PC-3 (cell line): ENCODE data around the gene LENEP. TPM values are rescaled to one million over a fixed set of nuclear protein-coding genes. Genes with fewer than 3 reads are reported as not detected.
A peak's percentile ranks its signal among the peaks of the same experiment; 100 is the strongest.

ENCODE experiments used
- ATAC-seq: fragments of 200-7000 bp; cut with Tn5 transposase; 2 replicates; pipeline ENCODE4 v1.9.1; 2020; ENCODE audit warnings: mild to moderate bottlenecking, moderate library complexity
- BruUV-seq: library from RNA; stranded (reverse); fragments of 400-500 nt; replicated peaks from 2 replicates; lab custom pipeline; 2021; lab: Mats Ljungman, UMichigan
- CTCF ChIA-PET: fragments of 300-600 bp; sonication (Branson Sonifier 250); formaldehyde crosslinking; loops from one replicate; lab custom pipeline; 2022; ENCODE audit warnings: antibody characterized with exemption; lab: Charles Lee
- POLR2A ChIA-PET: fragments of 300-600 bp; sonication (Branson Sonifier 250); formaldehyde crosslinking; loops from one replicate; lab custom pipeline; 2022; ENCODE audit warnings: antibody characterized with exemption; ENCODE audit not compliant: unreplicated experiment; lab: Charles Lee
- DNase-seq: peaks from one replicate; pipeline ENCODE4 v3.0.0-alpha.2; 2015
- H2AFZ ChIP-seq: fragments of 300-600 bp; sonication (generic); 2 replicates; pipeline ENCODE4 v1.6.0; 2016; ENCODE audit warnings: antibody characterized with exemption, low read length
- H3F3A ChIP-seq: fragments of 300-600 bp; sonication (generic); one replicate; pipeline ENCODE4 v1.6.0; 2017; ENCODE audit warnings: antibody characterized with exemption, low read length, control low read depth, mild to moderate bottlenecking; ENCODE audit not compliant: unreplicated experiment
- H3K27ac ChIP-seq: fragments of 300-600 bp; sonication (generic); 2 replicates; pipeline ENCODE4 v1.5.1; 2016; ENCODE audit warnings: mild to moderate bottlenecking, low read length
- H3K27me3 ChIP-seq: fragments of 300-600 bp; sonication (generic); 2 replicates; pipeline ENCODE4 v1.6.1; 2016; ENCODE audit warnings: low read length, mixed read lengths
- H3K36me3 ChIP-seq: fragments of 300-600 bp; sonication (generic); 2 replicates; pipeline ENCODE4 v1.6.1; 2016; ENCODE audit warnings: low read depth, mixed run types, low read length, mixed read lengths
- H3K4me1 ChIP-seq: fragments of 300-600 bp; sonication (generic); 2 replicates; pipeline ENCODE4 v1.5.1; 2016; ENCODE audit warnings: low read length; ENCODE audit not compliant: insufficient read depth
- H3K4me2 ChIP-seq: fragments of 300-600 bp; sonication (generic); 2 replicates; pipeline ENCODE4 v1.6.0; 2016; ENCODE audit warnings: low read length
- H3K4me3 ChIP-seq: fragments of 300-600 bp; sonication (generic); 2 replicates; pipeline ENCODE4 v1.5.1; 2016; ENCODE audit warnings: mild to moderate bottlenecking, low read length, mixed read lengths
- H3K79me2 ChIP-seq: fragments of 300-600 bp; sonication (generic); 2 replicates; pipeline ENCODE4 v1.6.1; 2017; ENCODE audit warnings: low read length, mixed read lengths
- H3K9ac ChIP-seq: fragments of 300-600 bp; sonication (generic); 2 replicates; pipeline ENCODE4 v1.6.0; 2016; ENCODE audit warnings: mild to moderate bottlenecking, low read length
- H3K9me2 ChIP-seq: fragments of 300-600 bp; sonication (generic); replicated peaks from 2 replicates; pipeline ENCODE4 v1.6.1; 2016; ENCODE audit warnings: mixed run types, low read length, mixed read lengths
- H3K9me3 ChIP-seq: fragments of 300-600 bp; sonication (generic); 2 replicates; pipeline ENCODE4 v1.6.1; 2016; ENCODE audit warnings: low read length, mixed read lengths
- H4K20me1 ChIP-seq: fragments of 300-600 bp; sonication (generic); 2 replicates; pipeline ENCODE4 v1.6.1; 2016; ENCODE audit warnings: low read length, mixed read lengths
- EZH2 ChIP-seq: fragments of 300-600 bp; sonication (generic); IDR thresholded peaks from one replicate; pipeline ENCODE4 v1.6.1; 2017; ENCODE audit warnings: antibody characterized with exemption, mild to moderate bottlenecking, low read length; ENCODE audit not compliant: unreplicated experiment
- EZH2phosphoT487 ChIP-seq: fragments of 300-600 bp; sonication (generic); IDR thresholded peaks from 2 replicates; pipeline ENCODE4 v1.6.1; 2018; ENCODE audit warnings: mild to moderate bottlenecking, antibody characterized with exemption, low read length, borderline replicate concordance
- intact Hi-C: fragments of 100-400 bp; cut with micrococcal nuclease; formaldehyde crosslinking; loops from 2 replicates; pipeline ENCODE4 v1.9.0; 2023
- total RNA-seq: library from RNA; depleted of rRNA; stranded (reverse); fragments of >200 nt; gene quantifications from 2 replicates; pipeline ENCODE4 v1.2.3, GENCODE V29; 2014
- TF ChIP-seq, protein P1 (sequence below): fragments of 300-600 bp; sonication (generic); conservative IDR thresholded peaks from 2 replicates; pipeline ENCODE4 v1.5.1; 2017; ENCODE audit warnings: antibody characterized with exemption, low read depth, mild to moderate bottlenecking, low read length

LENEP gene
- total RNA-seq, 1 experiment from 2014 or later: not detected

DNA sequence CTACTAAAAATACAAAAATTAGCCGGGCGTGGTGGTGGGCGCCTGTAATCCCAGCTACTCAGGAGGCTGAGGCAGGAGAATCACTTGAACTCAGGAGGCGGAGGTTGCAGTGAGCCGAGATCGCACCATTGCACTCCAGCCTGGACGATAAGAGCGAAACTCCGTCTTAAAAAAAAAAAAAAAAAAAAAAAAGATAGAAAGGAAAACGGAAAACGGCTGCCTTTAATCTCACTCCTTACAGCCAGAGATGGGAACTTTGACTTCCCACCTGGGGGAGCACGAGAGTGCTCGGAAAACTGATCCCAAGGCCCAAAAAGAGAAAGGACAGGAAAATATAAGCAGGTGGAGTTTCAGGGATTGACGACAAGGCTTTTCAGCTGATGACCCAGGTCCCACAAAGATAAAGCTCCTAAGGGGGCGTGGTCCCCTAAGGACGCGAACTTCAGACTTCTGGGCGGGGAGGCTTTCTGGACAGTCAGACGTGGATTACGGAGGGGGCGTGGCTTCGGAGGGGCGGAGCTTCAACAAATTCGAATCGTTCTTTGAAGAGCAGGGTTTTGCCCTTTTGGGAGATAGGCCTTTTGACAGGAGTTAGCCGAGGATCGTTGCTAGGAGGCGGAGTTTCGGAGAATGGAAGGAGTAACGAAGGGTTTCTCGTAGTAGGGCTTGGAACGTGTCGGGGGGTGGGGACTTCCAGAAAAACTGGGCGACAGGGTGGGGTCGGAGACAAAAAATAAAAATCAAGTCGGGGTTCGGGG lies 19.9 kb upstream of the LENEP start:
- Histone ChIP-seq H3K27me3 (no peaks in the 10 kb centered on the region), H3K4me3 (peak overlapping the region; percentile 80), H3K9me3 (no peaks in the 10 kb centered on the region), H3K9ac (peak overlapping the region; percentile 89), H4K20me1 (peaks cover 13% of the 10 kb centered on the region; the same call in 1 of the 2 replicates), H3F3A (peaks cover 9% of the 10 kb centered on the region), H3K79me2 (peaks cover 72% of the 10 kb centered on the region), H3K36me3 (peaks cover 13% of the 10 kb centered on the region), H3K9me2 (no peaks in the 10 kb centered on the region), H2AFZ (peak overlapping the region; percentile 61), H3K4me1 (peaks cover 55% of the 10 kb centered on the region), H3K4me2 (peak overlapping the region; percentile 88), H3K27ac (peak overlapping the region; percentile 96)
- ChIA-PET CTCF (interaction anchor here (0.6 to 1.4 kb wide), 8 partner anchors 18 to 645 kb away, joined by 3 to 9 read pairs (median 5); partner anchors contain the start of genes PBXIP1 and ZBTB7B), POLR2A (interaction anchor here (0.6 to 1.0 kb wide), 14 partner anchors 11 to 1755 kb away, joined by 3 to 26 read pairs (median 4); partner anchors contain the start of genes ADAM15, EFNA4, ISG20L2 and METTL25B)
- ATAC-seq (peak; percentile 26), DNase-seq (peak; percentile 99)
- no TSS peak for BruUV-seq
- intact Hi-C loops: loop anchor here (1.0 to 5.0 kb wide), 6 partner anchors 12 to 164 kb away; partner anchors contain the start of genes EFNA4, PYGO2 and SLC50A1
- no peak for TF ChIP-seq EZH2
- TF ChIP-seq, protein P1, sequence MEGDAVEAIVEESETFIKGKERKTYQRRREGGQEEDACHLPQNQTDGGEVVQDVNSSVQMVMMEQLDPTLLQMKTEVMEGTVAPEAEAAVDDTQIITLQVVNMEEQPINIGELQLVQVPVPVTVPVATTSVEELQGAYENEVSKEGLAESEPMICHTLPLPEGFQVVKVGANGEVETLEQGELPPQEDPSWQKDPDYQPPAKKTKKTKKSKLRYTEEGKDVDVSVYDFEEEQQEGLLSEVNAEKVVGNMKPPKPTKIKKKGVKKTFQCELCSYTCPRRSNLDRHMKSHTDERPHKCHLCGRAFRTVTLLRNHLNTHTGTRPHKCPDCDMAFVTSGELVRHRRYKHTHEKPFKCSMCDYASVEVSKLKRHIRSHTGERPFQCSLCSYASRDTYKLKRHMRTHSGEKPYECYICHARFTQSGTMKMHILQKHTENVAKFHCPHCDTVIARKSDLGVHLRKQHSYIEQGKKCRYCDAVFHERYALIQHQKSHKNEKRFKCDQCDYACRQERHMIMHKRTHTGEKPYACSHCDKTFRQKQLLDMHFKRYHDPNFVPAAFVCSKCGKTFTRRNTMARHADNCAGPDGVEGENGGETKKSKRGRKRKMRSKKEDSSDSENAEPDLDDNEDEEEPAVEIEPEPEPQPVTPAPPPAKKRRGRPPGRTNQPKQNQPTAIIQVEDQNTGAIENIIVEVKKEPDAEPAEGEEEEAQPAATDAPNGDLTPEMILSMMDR: peak; percentile 43; the same call in 1 of the 2 replicates

DNA sequence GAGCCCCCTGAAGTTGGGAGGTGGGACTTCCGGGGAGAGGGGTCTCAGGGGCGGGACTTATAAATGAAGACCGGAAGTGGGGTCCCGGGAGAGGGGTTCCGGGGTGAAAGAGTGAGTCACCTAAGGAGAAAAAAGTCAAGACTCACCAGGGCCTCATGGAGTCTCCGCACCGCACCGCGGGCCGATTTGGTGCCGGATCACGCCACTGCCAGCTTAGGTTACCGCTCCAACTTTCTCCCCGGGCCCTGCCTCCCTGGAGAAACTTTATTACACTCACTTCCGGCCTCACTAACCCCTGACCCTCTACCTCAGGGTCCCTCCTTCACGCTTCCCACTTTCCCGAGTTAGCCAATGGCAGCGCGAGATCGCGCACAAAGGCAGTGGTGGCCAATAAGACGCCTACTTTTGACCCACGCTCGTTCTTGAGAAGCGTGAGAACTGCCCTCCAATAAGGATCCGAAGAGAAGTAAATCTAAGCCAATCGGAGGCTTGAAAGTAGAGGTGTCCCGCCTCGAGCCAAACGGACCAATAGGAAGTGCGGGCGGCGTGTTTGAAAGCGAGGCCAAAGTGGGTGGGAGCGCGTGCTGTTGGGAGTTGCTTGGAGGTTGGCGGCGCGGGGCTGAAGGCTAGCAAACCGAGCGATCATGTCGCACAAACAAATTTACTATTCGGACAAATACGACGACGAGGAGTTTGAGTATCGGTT lies 19.1 kb upstream of the LENEP start, which contains the start of gene CKS1B:
TSS of gene CKS1B (plus strand) at position 580 of the 706 bp plus-strand sequence. CDS start at position 645, 65 bp downstream.
- DNase-seq (peak; percentile 100), ATAC-seq (peak; percentile 73)
- ChIA-PET CTCF (interaction anchor here (0.6 to 1.4 kb wide), 7 partner anchors 19 to 646 kb away, joined by 3 to 9 read pairs (median 5); partner anchors contain the start of genes PBXIP1 and ZBTB7B), POLR2A (interaction anchor here (0.6 to 1.0 kb wide), 9 partner anchors 10 to 1754 kb away, joined by 3 to 26 read pairs (median 4); partner anchors contain the start of genes ADAM15, EFNA4, ISG20L2 and METTL25B)
- H4K20me1 ChIP-seq: peaks cover 13% of the 10 kb centered on the region; the same call in 1 of the 2 replicates
- no peaks in the 10 kb centered on the region for H3K27me3 ChIP-seq
- peak within 1 kb of the TSS; percentile 88 for H3K4me2 ChIP-seq
- BruUV-seq: no TSS peak
- peak within 1 kb of the TSS; percentile 89 for H3K9ac ChIP-seq
- H2AFZ ChIP-seq: peak within 1 kb of the TSS; percentile 65
- H3K4me1 ChIP-seq: peaks cover 55% of the 10 kb centered on the region
- H3K27ac ChIP-seq: peak within 1 kb of the TSS; percentile 96
- intact Hi-C loops: loop anchor here (1.0 to 5.0 kb wide), 4 partner anchors 27 to 163 kb away; partner anchors contain the start of genes EFNA4 and SLC50A1
- H3K9me3 ChIP-seq: no peaks in the 10 kb centered on the region
- peaks cover 73% of the 10 kb centered on the region for H3K79me2 ChIP-seq
- H3K9me2 ChIP-seq: no peaks in the 10 kb centered on the region
- peaks cover 9% of the 10 kb centered on the region for H3F3A ChIP-seq
- peaks cover 16% of the 10 kb centered on the region for H3K36me3 ChIP-seq
- TF ChIP-seq, protein P1: no peak
- TF ChIP-seq EZH2phosphoT487 (no peak), EZH2 (no peak)
- H3K4me3 ChIP-seq: peak within 1 kb of the TSS; percentile 80
